Measurements from ENCODE around the gene RPS23. TPM values are rescaled to one million over a fixed set of nuclear protein-coding genes. Genes with fewer than 3 reads are reported as not detected.

RPS23 gene
- total RNA-seq, 1 experiment from 2014 or later, result 2,589 TPM

DNA sequence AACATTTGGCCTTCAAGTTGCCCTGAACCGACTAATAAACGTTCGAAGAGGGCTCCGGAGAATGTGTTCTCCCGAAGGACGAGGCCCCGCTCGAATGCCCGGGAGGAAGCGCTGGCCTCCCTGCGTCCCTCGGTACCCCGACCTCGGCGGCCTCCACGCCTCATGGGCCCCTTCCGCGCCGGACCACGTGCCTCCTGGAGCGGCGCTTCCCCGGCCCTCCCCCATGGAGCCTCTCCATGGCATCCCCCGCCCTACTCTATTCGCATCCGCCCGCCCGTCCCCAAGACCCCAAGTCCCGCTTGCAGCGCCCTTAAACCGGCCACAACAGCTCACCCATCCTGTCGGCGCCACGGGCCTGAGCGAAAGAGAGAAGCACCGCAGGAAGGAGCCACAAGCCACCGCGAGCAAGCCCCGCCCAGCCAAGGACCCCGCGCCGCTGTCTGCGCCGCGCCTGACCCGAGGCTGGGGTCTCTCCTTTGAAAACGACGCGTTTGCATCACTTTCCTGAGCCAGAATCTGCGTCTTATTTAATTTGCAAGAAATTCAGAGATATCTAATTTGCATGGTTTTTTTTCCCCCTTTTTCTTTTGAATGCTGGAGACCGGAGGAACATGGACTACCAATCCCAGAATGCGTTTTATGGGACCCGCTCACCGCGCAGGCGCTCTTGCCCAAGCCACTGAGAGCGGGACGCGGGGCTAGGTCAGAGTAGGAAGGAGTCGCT lies at the start of gene RPS23 (continued):
- TF ChIP-seq, protein P1, sequence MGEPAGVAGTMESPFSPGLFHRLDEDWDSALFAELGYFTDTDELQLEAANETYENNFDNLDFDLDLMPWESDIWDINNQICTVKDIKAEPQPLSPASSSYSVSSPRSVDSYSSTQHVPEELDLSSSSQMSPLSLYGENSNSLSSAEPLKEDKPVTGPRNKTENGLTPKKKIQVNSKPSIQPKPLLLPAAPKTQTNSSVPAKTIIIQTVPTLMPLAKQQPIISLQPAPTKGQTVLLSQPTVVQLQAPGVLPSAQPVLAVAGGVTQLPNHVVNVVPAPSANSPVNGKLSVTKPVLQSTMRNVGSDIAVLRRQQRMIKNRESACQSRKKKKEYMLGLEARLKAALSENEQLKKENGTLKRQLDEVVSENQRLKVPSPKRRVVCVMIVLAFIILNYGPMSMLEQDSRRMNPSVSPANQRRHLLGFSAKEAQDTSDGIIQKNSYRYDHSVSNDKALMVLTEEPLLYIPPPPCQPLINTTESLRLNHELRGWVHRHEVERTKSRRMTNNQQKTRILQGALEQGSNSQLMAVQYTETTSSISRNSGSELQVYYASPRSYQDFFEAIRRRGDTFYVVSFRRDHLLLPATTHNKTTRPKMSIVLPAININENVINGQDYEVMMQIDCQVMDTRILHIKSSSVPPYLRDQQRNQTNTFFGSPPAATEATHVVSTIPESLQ (CRISPR knock-in tag; IDR thresholded peaks at IDR 0.05), result no peak
- TF ChIP-seq, protein P2, sequence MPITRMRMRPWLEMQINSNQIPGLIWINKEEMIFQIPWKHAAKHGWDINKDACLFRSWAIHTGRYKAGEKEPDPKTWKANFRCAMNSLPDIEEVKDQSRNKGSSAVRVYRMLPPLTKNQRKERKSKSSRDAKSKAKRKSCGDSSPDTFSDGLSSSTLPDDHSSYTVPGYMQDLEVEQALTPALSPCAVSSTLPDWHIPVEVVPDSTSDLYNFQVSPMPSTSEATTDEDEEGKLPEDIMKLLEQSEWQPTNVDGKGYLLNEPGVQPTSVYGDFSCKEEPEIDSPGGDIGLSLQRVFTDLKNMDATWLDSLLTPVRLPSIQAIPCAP (CRISPR knock-in tag; IDR thresholded peaks at IDR 0.05), result 0 out of 2 replicates have a peak, but pooled peaks have one; percentile 37
- no peak for TF ChIP-seq NFE2L1 (CRISPR knock-in tag; IDR thresholded peaks at IDR 0.05)
- TF ChIP-seq, protein P3, sequence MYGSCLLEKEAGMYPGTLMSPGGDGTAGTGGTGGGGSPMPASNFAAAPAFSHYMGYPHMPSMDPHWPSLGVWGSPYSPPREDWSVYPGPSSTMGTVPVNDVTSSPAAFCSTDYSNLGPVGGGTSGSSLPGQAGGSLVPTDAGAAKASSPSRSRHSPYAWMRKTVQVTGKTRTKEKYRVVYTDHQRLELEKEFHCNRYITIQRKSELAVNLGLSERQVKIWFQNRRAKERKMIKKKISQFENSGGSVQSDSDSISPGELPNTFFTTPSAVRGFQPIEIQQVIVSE (CRISPR knock-in tag; IDR thresholded peaks at IDR 0.05; ENCODE audit: borderline replicate concordance), result no peak
- TF ChIP-seq OVOL2 (CRISPR knock-in tag; IDR thresholded peaks at IDR 0.05; ENCODE audit: borderline replicate concordance), result no peak
- TF ChIP-seq HMGA2 (CRISPR knock-in tag; IDR thresholded peaks at IDR 0.05), result no peak
- TF ChIP-seq, protein P4, sequence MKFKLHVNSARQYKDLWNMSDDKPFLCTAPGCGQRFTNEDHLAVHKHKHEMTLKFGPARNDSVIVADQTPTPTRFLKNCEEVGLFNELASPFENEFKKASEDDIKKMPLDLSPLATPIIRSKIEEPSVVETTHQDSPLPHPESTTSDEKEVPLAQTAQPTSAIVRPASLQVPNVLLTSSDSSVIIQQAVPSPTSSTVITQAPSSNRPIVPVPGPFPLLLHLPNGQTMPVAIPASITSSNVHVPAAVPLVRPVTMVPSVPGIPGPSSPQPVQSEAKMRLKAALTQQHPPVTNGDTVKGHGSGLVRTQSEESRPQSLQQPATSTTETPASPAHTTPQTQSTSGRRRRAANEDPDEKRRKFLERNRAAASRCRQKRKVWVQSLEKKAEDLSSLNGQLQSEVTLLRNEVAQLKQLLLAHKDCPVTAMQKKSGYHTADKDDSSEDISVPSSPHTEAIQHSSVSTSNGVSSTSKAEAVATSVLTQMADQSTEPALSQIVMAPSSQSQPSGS (CRISPR knock-in tag; IDR thresholded peaks at IDR 0.05; ENCODE audit: borderline replicate concordance, low read depth), result no peak
- TF ChIP-seq, protein P5, sequence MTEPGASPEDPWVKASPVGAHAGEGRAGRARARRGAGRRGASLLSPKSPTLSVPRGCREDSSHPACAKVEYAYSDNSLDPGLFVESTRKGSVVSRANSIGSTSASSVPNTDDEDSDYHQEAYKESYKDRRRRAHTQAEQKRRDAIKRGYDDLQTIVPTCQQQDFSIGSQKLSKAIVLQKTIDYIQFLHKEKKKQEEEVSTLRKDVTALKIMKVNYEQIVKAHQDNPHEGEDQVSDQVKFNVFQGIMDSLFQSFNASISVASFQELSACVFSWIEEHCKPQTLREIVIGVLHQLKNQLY (CRISPR knock-in tag; IDR thresholded peaks at IDR 0.05), result no peak
- TF ChIP-seq, protein P6, sequence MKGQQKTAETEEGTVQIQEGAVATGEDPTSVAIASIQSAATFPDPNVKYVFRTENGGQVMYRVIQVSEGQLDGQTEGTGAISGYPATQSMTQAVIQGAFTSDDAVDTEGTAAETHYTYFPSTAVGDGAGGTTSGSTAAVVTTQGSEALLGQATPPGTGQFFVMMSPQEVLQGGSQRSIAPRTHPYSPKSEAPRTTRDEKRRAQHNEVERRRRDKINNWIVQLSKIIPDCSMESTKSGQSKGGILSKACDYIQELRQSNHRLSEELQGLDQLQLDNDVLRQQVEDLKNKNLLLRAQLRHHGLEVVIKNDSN (CRISPR knock-in tag; IDR thresholded peaks at IDR 0.05), result no peak
- TF ChIP-seq ETV6 (CRISPR knock-in tag; IDR thresholded peaks at IDR 0.05), result 0 out of 2 replicates have a peak, but pooled peaks have one; percentile 34
- peak; percentile 19; the same call in 1 of the 2 replicates for TF ChIP-seq MYBL2 (CRISPR knock-in tag; IDR thresholded peaks at IDR 0.05)
- no peak for TF ChIP-seq FOXK1 (CRISPR knock-in tag; IDR thresholded peaks at IDR 0.05)
- TF ChIP-seq, protein P7, sequence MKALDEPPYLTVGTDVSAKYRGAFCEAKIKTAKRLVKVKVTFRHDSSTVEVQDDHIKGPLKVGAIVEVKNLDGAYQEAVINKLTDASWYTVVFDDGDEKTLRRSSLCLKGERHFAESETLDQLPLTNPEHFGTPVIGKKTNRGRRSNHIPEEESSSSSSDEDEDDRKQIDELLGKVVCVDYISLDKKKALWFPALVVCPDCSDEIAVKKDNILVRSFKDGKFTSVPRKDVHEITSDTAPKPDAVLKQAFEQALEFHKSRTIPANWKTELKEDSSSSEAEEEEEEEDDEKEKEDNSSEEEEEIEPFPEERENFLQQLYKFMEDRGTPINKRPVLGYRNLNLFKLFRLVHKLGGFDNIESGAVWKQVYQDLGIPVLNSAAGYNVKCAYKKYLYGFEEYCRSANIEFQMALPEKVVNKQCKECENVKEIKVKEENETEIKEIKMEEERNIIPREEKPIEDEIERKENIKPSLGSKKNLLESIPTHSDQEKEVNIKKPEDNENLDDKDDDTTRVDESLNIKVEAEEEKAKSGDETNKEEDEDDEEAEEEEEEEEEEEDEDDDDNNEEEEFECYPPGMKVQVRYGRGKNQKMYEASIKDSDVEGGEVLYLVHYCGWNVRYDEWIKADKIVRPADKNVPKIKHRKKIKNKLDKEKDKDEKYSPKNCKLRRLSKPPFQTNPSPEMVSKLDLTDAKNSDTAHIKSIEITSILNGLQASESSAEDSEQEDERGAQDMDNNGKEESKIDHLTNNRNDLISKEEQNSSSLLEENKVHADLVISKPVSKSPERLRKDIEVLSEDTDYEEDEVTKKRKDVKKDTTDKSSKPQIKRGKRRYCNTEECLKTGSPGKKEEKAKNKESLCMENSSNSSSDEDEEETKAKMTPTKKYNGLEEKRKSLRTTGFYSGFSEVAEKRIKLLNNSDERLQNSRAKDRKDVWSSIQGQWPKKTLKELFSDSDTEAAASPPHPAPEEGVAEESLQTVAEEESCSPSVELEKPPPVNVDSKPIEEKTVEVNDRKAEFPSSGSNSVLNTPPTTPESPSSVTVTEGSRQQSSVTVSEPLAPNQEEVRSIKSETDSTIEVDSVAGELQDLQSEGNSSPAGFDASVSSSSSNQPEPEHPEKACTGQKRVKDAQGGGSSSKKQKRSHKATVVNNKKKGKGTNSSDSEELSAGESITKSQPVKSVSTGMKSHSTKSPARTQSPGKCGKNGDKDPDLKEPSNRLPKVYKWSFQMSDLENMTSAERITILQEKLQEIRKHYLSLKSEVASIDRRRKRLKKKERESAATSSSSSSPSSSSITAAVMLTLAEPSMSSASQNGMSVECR (CRISPR knock-in tag; IDR thresholded peaks at IDR 0.05; ENCODE audit: borderline replicate concordance), result no peak
- TF ChIP-seq, protein P8, sequence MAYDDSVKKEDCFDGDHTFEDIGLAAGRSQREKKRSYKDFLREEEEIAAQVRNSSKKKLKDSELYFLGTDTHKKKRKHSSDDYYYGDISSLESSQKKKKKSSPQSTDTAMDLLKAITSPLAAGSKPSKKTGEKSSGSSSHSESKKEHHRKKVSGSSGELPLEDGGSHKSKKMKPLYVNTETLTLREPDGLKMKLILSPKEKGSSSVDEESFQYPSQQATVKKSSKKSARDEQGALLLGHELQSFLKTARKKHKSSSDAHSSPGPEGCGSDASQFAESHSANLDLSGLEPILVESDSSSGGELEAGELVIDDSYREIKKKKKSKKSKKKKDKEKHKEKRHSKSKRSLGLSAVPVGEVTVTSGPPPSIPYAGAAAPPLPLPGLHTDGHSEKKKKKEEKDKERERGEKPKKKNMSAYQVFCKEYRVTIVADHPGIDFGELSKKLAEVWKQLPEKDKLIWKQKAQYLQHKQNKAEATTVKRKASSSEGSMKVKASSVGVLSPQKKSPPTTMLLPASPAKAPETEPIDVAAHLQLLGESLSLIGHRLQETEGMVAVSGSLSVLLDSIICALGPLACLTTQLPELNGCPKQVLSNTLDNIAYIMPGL (CRISPR knock-in tag; IDR thresholded peaks at IDR 0.05), result peak; percentile 64; the same call in 1 of the 2 replicates
- no peak for TF ChIP-seq ELF4 (CRISPR knock-in tag; IDR thresholded peaks at IDR 0.05; ENCODE audit: low read depth)
- no peak for TF ChIP-seq ZNF232 (CRISPR knock-in tag; IDR thresholded peaks at IDR 0.05)
- TF ChIP-seq SOX15 (CRISPR knock-in tag; IDR thresholded peaks at IDR 0.05), result no peak
- TF ChIP-seq, protein P9, sequence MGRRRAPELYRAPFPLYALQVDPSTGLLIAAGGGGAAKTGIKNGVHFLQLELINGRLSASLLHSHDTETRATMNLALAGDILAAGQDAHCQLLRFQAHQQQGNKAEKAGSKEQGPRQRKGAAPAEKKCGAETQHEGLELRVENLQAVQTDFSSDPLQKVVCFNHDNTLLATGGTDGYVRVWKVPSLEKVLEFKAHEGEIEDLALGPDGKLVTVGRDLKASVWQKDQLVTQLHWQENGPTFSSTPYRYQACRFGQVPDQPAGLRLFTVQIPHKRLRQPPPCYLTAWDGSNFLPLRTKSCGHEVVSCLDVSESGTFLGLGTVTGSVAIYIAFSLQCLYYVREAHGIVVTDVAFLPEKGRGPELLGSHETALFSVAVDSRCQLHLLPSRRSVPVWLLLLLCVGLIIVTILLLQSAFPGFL (CRISPR knock-in tag; IDR thresholded peaks at IDR 0.05; ENCODE audit: borderline replicate concordance), result no peak
- no peak for TF ChIP-seq TEAD4 (CRISPR knock-in tag; IDR thresholded peaks at IDR 0.05)
- no peak for TF ChIP-seq ZBTB21 (CRISPR knock-in tag; IDR thresholded peaks at IDR 0.05; ENCODE audit: borderline replicate concordance)
- TF ChIP-seq, protein P10, sequence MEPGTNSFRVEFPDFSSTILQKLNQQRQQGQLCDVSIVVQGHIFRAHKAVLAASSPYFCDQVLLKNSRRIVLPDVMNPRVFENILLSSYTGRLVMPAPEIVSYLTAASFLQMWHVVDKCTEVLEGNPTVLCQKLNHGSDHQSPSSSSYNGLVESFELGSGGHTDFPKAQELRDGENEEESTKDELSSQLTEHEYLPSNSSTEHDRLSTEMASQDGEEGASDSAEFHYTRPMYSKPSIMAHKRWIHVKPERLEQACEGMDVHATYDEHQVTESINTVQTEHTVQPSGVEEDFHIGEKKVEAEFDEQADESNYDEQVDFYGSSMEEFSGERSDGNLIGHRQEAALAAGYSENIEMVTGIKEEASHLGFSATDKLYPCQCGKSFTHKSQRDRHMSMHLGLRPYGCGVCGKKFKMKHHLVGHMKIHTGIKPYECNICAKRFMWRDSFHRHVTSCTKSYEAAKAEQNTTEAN (CRISPR knock-in tag; IDR thresholded peaks at IDR 0.05), result no peak
- TF ChIP-seq KAT7 (CRISPR knock-in tag; IDR thresholded peaks at IDR 0.05; ENCODE audit: borderline replicate concordance), result 0 out of 2 replicates have a peak, but pooled peaks have one; percentile 77
- TF ChIP-seq NR3C1 (CRISPR knock-in tag; conservative IDR thresholded peaks at IDR 0.05; ENCODE audit: low read depth), result no peak

All from WTC11 (cell line).